H1 (cell line): Measurements from ENCODE around the gene SPTBN1.

Experiments
- JUND ChIP-seq: IDR thresholded peaks from 2 replicates; pipeline ENCODE4 v1.6.1; 2011; ENCODE audit warnings: mild to moderate bottlenecking, improper control_type of control experiment, low read length
- POLR2AphosphoS5 ChIP-seq: IDR thresholded peaks from 2 replicates; pipeline ENCODE4 v1.6.1; 2011; ENCODE audit warnings: low read depth, low read length
- TF ChIP-seq, protein P1 (sequence below), 3 experiments: IDR thresholded peaks; 1 replicate in 2 of 3; 2 replicates in 1 of 3; pipeline versions ENCODE4 v1.5.1 to v1.6.1; 2011; ENCODE audit warnings: low read length in 3 of 3, mild to moderate bottlenecking in 3 of 3, inconsistent platforms in 2 of 3, low read depth in 1 of 3, moderate library complexity in 1 of 3; ENCODE audit not compliant: insufficient read depth in 1 of 3; ENCODE audit errors: control extremely low read depth in 1 of 3

GRCh38 chr2:54411801-54412354 lies 44.2 kb upstream of the SPTBN1 start:
- TF ChIP-seq JUND (no peak), POLR2AphosphoS5 (no peak)
- TF ChIP-seq, protein P1, sequence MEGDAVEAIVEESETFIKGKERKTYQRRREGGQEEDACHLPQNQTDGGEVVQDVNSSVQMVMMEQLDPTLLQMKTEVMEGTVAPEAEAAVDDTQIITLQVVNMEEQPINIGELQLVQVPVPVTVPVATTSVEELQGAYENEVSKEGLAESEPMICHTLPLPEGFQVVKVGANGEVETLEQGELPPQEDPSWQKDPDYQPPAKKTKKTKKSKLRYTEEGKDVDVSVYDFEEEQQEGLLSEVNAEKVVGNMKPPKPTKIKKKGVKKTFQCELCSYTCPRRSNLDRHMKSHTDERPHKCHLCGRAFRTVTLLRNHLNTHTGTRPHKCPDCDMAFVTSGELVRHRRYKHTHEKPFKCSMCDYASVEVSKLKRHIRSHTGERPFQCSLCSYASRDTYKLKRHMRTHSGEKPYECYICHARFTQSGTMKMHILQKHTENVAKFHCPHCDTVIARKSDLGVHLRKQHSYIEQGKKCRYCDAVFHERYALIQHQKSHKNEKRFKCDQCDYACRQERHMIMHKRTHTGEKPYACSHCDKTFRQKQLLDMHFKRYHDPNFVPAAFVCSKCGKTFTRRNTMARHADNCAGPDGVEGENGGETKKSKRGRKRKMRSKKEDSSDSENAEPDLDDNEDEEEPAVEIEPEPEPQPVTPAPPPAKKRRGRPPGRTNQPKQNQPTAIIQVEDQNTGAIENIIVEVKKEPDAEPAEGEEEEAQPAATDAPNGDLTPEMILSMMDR (IDR thresholded peaks at IDR 0.05; ENCODE audit: control extremely low read depth in 1 of 3, insufficient read depth in 1 of 3, low read depth in 1 of 3, low read length in 3 of 3): no peak
